H1 (cell line): ENCODE results near the gene EVA1C. TPM values are rescaled to one million over a fixed set of nuclear protein-coding genes. Genes with fewer than 3 reads are reported as not detected.

Experiments used
- SIRT6 ChIP-seq: IDR thresholded peaks from one replicate; pipeline ENCODE4 v1.7.1; 2012; ENCODE audit warnings: low read length, inconsistent platforms
- polyA plus RNA-seq, 7 experiments: library from polyadenylated mRNA; depleted of rRNA in 3 of 7; stranded (reverse) in 5 of 7; unstranded in 2 of 7; fragments of >200 nt in 5 of 7; fragments of 200-250 nt in 2 of 7; gene quantifications; 1 replicate in 5 of 7; 2 replicates in 1 of 7; 4 replicates in 1 of 7; pipeline versions ENCODE4 v1.2.1 to v1.2.3, GENCODE V29; 2011 to 2013; ENCODE audit warnings: missing spikeins in 2 of 7, mixed read lengths in 2 of 7
- total RNA-seq: library from RNA; stranded (reverse); fragmentation: NEBNext Ultra II Directional; extraction: Animal tissue kit (Norgen Biotek cat#: 25700); gene quantifications from 2 replicates; pipeline ENCODE4 v1.2.1, GENCODE V29; 2021

The EVA1C gene
- total and polyA plus RNA-seq, 2 of the 8 experiments (the other 6 are each of a cell fraction or from before 2014, with no cell fraction given): 2.6 to 3.6 TPM

GRCh38 chr21:32392880-32393676 lies 19.4 kb upstream of the EVA1C start, which contains the start of gene URB1 (continued):
- TF ChIP-seq SIRT6: no peak
- TF ChIP-seq, all 59 proteins: peak for 14
